NK-92 treated with Interleukin-12 subunit alpha and Interleukin-12 subunit beta, amount 100 ng/mL, for 24 hours (cell line): ENCODE data around the gene ASPSCR1.
"Not testable (repeated sequence)": the region's sequence is repeated elsewhere in the genome, so short reads cannot be mapped to it uniquely, and the experiment has no call there.

Source experiments
- DNase-seq: peaks from one replicate; lab custom pipeline; 2025; lab: John Stamatoyannopoulos, UW

The ASPSCR1 gene

GRCh38 chr17:81981511-81981910 lies 4.1 kb downstream of the ASPSCR1 start:
- not testable (repeated sequence) for DNase-seq

- no peak for DNase-seq
Observed at GRCh38 chr17:81983011-81983638, 5.7 kb downstream of the ASPSCR1 start.

GRCh38 chr17:81983639-81984373 lies 6.4 kb downstream of the ASPSCR1 start:
- no peak for DNase-seq

- DNase-seq: no peak
Observed at GRCh38 chr17:81984773-81985410, 7.5 kb downstream of the ASPSCR1 start.

- no peak for DNase-seq
Observed at GRCh38 chr17:81986606-81987005, 9.2 kb downstream of the ASPSCR1 start.

GRCh38 chr17:81987161-81987770 lies 9.8 kb downstream of the ASPSCR1 start:
- no peak for DNase-seq

GRCh38 chr17:81990836-81991683 lies 13.6 kb downstream of the ASPSCR1 start:
- DNase-seq: no peak

- DNase-seq: no peak
Observed at GRCh38 chr17:81991684-81992305, 14.4 kb downstream of the ASPSCR1 start.

- no peak for DNase-seq
Observed at GRCh38 chr17:81992306-81993102, 15.1 kb downstream of the ASPSCR1 start.

GRCh38 chr17:81993729-81994592 lies 16.5 kb downstream of the ASPSCR1 start:
- no peak for DNase-seq

- DNase-seq: no peak
Observed at GRCh38 chr17:81994593-81995462, 17.4 kb downstream of the ASPSCR1 start.

- DNase-seq: no peak
Observed at GRCh38 chr17:81995463-81996231, 18.2 kb downstream of the ASPSCR1 start.

- no peak for DNase-seq
Observed at GRCh38 chr17:81996232-81996756, 18.9 kb downstream of the ASPSCR1 start.

- DNase-seq: no peak
Observed at GRCh38 chr17:81996757-81997441, 19.5 kb downstream of the ASPSCR1 start.

- no peak for DNase-seq
Observed at GRCh38 chr17:81998212-81998611, 20.8 kb downstream of the ASPSCR1 start.

GRCh38 chr17:81998691-81999438 lies 21.4 kb downstream of the ASPSCR1 start:
- DNase-seq: no peak
